ENCODE measurements around the gene GPR84. TPM values are rescaled to one million over a fixed set of nuclear protein-coding genes. Genes with fewer than 3 reads are reported as not detected.

Gene GPR84
- total and polyA plus RNA-seq, 10 of the 15 experiments (the other 5 are each of a cell fraction or from before 2014, with no cell fraction given): 0.37 to 4.7 (median 2.6) TPM

DNA sequence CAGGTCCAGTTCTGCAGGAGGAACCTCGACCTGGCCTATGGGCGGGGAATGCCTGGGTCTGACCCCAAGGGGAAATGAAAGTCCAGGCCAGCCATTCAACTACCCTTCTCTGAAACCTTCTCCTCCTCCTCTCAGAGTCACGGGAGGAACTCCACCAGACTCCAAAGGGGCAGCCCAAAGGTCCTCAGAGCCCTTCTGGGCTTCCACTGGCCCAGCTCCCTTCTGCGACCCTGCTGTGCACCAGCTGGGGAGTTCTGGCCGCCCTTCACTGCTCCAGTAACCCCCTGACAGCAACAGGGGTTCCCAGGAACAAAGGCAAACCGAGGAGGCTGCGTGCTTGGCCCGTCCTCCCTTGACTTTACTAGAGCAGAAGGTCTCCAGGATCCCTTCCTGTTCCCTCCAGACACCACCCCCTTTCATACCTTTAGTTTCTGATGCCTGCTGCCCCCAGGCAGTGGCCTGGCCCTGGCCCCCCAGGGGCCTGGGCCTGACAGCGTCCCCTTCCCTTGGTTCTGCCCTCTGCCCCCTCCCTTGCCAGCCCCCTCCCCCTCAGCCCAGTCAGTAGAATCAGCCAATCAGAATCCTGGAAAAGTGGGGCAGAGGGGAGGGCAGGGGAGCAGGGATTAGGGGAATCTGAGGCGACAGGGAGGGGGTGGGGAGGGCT lies 21.1 kb upstream of the GPR84 start (continued):
- TF ChIP-seq, protein P1, sequence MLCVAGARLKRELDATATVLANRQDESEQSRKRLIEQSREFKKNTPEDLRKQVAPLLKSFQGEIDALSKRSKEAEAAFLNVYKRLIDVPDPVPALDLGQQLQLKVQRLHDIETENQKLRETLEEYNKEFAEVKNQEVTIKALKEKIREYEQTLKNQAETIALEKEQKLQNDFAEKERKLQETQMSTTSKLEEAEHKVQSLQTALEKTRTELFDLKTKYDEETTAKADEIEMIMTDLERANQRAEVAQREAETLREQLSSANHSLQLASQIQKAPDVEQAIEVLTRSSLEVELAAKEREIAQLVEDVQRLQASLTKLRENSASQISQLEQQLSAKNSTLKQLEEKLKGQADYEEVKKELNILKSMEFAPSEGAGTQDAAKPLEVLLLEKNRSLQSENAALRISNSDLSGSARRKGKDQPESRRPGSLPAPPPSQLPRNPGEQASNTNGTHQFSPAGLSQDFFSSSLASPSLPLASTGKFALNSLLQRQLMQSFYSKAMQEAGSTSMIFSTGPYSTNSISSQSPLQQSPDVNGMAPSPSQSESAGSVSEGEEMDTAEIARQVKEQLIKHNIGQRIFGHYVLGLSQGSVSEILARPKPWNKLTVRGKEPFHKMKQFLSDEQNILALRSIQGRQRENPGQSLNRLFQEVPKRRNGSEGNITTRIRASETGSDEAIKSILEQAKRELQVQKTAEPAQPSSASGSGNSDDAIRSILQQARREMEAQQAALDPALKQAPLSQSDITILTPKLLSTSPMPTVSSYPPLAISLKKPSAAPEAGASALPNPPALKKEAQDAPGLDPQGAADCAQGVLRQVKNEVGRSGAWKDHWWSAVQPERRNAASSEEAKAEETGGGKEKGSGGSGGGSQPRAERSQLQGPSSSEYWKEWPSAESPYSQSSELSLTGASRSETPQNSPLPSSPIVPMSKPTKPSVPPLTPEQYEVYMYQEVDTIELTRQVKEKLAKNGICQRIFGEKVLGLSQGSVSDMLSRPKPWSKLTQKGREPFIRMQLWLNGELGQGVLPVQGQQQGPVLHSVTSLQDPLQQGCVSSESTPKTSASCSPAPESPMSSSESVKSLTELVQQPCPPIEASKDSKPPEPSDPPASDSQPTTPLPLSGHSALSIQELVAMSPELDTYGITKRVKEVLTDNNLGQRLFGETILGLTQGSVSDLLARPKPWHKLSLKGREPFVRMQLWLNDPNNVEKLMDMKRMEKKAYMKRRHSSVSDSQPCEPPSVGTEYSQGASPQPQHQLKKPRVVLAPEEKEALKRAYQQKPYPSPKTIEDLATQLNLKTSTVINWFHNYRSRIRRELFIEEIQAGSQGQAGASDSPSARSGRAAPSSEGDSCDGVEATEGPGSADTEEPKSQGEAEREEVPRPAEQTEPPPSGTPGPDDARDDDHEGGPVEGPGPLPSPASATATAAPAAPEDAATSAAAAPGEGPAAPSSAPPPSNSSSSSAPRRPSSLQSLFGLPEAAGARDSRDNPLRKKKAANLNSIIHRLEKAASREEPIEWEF (IDR thresholded peaks at IDR 0.05; ENCODE audit: insufficient replicate concordance, low read depth, low read length): no peak
- no peak for TF ChIP-seq ZNF207 (IDR thresholded peaks at IDR 0.05; ENCODE audit: borderline replicate concordance)
- TF ChIP-seq IRF4 (IDR thresholded peaks at IDR 0.05; ENCODE audit: low read depth, low read length): peak; percentile 50; the same call in 1 of the 2 replicates
- TF ChIP-seq, protein P2, sequence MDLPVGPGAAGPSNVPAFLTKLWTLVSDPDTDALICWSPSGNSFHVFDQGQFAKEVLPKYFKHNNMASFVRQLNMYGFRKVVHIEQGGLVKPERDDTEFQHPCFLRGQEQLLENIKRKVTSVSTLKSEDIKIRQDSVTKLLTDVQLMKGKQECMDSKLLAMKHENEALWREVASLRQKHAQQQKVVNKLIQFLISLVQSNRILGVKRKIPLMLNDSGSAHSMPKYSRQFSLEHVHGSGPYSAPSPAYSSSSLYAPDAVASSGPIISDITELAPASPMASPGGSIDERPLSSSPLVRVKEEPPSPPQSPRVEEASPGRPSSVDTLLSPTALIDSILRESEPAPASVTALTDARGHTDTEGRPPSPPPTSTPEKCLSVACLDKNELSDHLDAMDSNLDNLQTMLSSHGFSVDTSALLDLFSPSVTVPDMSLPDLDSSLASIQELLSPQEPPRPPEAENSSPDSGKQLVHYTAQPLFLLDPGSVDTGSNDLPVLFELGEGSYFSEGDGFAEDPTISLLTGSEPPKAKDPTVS (IDR thresholded peaks at IDR 0.05; ENCODE audit: low read depth, low read length): no peak
- no peak for TF ChIP-seq BRCA1 (IDR thresholded peaks at IDR 0.05; ENCODE audit: low read depth, low read length)
- no peak for TF ChIP-seq RFX5 (IDR thresholded peaks at IDR 0.05; ENCODE audit: low read depth, low read length)

All from GM12878 (cell line).